GM19468 (cell line): ENCODE results near the gene SUSD4.

Experiments used
- ATAC-seq: cut with Tn5 transposase; IDR thresholded peaks from one replicate; pipeline ENCODE4 v1.9.1; 2021; ENCODE audit warnings: mild to moderate bottlenecking, moderate library complexity, moderate number of reproducible peaks; ENCODE audit not compliant: unreplicated experiment; ENCODE audit errors: extremely low read depth

The SUSD4 gene

DNA sequence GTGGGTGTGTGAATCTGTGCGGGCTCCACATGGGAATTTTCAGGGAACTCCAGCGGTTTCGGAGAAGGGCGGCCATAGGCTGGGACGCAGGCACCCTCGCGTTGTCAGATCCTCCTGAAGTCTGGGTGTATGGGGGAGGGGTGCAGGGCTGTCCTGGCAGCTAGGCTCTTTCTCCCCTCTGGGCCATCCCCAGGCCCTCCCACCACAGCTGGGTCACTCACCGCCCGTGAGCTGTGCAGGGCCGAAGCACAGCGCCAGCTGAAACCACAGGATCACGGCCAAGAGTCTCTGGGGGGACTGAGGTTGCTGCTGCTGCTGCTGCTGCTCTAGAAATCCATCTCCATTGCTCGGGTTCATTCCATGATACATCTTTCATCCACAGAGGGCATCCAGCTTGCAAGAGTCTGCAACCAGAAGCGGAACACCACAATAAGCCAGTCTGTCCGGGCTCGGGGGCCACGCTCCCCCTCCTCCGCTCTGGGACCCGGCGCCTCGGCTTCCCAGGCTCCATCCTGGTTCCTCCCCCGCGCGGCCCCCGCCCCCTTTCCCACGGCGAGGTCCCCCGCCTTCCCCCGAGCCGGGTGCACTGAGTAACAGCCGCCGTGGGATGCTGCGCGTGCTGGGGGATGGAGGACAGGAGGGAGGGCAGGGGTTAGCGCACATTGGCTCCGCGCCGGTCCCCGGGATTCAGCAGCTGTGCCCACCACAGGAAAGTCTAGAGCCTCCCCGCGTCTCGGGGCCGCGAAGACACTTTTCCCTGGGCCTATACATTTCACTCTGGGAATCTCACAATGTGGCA, 720 bp downstream of the SUSD4 start:
- ATAC-seq = no peak

DNA sequence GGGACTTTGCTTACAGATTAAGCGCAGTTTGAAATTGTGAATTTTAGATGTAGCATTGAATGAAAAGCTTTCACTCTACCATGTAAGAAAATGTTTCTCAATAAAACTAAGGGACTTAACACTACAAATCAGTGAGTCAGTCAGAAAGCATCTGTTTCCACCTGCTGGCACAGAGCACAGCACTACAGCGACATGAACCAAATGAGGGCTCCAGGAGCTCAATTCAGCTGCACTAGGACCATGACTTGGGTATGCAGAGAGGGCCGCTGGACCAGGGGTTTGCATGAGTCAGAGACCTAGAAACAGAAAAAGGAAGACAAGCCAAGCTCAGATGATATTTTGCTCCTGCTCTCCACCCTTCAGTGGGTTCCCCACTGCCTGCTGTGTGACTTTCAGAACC, 5.2 kb downstream of the SUSD4 start:
- ATAC-seq = no peak

DNA sequence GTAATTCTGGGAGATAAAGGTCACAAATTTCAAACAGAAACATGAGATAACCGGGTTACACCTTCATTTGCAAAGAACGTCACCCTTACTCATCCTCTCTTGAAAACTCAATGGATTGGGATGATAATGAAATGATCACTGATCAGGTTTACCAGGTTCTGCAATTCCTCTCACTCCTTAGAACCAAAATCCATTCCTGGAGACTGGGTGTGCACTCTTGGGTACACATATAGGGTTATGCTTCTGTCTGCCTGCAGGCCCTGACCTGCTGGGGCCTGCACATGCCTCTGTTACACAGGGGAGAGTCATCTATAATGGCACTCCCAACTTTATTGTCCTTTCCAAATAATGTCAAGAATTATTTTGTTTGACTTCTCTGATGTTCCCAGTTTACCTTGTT, 8.3 kb downstream of the SUSD4 start:
- ATAC-seq = no peak

DNA sequence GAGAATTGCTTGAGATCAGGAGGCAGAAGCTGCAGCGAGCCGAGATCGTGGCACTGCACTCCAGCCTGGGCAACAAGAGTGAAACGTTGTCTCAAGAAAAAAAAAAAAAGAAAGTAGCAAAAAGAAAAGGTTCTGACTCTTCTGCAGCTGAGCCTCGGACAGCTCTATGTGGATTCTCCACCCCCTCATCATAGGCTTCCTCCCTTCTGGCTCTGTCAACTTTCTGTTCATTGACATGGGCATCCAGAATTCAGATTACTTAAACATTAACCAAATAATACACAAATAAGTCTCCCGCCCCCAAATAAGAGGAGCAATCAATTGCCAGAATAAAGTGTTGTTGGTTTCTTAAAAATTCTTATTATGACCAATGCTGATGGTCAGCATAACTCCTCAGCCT, 10.0 kb downstream of the SUSD4 start:
- no peak for ATAC-seq

DNA sequence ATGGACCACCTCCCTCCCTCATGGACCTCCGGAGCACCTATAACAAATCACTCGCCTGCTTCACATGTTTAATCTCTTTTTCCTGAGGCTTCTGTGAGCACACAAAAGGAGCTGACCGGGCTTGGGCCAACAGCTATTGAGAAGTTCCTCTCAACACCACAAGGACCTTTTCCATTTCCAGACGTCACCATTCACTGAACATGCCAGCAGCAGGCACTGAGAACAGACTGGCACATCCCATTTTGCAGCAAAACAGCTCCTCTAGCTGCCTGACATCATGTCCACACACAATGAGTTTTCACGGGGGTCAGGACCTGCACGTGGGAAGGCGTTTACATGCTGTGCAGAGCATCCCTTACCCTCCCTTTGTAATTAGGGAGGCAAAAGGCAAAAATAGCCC, 11.0 kb downstream of the SUSD4 start:
- no peak for ATAC-seq

DNA sequence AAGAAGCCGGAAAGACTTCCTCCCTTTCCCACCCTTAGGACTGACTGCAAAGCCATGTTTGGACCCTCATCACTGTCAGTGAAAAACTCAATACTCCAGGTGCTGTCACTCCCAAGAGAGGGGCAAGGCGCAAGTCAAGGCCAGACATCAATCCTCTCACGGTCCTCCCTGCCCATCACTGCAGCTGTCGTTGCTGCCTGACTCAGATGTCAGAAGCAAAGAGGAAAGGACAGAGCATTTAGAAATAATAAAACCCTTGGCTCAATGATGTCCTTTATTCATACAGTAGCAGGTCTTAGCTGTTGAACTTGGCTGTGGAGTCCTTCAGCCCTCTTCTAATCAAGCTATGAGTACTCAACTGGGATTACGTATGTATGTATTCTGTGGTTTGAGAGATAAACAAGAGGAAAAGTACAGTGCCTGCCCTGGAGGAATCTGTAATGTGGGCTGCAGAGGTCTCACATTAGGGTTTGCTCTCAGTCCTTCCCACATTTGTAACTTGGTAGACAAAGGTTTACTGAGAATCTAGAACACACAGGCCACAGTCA, 13.5 kb downstream of the SUSD4 start:
- ATAC-seq = no peak

DNA sequence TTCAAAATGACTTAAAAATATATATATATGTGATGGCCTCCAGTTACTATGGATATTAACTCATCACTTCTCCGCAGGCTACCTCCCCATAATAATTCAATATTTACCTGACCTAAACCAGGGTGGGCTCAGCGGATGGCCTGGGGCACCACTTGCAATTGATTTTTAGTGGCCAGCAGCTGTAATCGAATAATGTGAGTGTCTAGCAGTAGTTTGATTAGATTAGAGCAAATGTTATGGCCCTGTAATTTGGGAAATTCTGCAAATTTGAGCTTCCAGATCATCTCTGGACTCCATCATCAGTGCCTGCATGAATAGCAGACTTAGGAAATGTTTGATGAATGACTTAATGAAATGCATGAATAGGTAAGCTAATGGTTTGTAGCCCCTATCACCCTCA, 14.7 kb downstream of the SUSD4 start:
- no peak for ATAC-seq

DNA sequence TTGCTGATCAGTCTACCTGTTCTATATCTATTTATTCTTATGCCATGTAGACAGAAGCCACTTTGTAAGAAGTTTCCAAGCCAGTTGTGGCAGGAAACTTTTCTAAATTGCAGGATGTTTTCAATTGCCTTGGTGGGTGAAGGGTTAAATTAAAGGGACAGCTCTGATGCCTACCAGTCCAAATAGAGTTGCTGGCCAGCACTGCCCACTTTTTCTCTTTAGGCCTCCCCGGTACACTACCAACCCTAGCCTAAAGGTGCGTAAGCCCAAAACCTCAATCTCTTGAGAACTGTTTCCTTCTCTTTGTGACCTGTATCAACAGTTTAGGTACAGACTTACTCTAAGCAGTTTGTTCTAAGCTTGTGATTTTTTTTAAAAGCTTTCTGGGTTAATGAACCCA, 15.5 kb downstream of the SUSD4 start:
- no peak for ATAC-seq

DNA sequence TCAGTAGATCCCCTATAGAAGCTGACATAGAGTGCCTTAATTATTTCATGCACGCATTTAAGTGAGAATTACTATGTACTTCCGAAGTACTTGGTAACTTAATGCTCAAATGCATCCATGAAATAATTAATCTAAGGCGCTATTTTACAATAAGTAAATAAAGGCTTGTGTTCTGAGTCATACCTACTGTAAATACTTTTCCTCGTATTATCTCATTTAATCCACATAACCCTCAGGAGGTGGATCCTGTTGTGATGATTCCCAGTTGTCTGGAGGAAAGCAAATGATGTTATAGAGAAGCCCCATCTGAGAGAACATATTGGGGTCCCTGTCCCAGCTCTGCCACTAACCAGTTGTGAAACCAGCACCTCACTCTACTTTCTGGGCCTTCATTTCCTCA, 16.4 kb downstream of the SUSD4 start:
- ATAC-seq = no peak

DNA sequence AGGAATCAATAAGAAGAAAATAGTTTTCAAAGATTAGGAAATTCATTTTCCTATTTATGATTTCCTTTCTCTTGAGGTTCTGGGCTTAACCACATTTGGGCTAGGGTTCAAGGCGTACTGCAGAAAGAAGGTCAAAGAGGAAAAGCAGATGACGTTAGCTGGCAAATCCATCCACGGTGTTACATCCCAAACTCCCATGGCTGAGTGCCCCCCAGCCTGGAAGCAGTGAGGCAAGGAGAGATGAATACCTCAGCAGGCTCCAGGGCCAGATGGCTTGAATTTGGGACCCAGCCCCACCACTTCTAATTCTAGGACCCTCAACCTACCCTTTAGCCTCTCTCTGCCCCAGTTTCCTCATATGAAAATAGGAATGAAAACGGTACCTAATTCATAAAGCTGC, 17.7 kb downstream of the SUSD4 start:
- ATAC-seq = no peak

DNA sequence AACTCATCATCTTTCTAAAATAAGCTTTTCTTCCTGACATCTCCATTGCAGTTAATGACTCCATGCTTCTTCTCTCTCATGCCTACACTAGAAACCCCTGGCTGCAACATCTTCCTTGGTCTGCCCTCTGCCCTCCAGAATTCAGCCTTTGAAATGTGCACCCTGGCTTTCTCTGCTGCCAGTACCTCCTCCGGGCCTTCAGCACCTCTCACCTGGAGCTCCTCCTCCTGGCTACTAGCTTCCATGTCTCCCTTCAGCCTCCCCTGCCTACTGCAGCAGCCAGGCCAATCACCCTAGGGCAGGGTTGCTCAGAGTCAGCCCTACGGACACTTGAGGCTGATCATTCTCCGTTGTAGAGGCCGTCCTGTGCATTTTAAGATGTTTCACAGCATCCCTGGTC, 18.3 kb downstream of the SUSD4 start:
- no peak for ATAC-seq

DNA sequence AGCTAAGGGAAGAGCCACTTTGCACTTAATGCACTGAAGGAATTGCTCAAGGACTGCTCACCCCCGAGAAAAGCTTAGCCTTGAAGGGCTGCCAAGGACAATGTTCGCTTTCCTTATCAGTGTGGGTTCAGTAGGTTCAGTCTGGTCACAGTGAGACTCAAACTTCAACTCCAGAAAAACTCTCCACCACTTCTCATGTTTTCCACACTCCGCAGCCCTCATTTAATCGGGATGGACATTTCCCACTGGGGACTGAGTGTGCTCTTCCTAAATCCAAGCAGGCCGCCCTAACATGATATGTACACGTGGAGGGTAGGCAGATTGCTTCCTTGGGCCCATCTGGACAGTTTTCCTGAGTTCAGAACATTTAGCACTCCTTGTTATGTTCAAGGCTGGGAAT, 19.5 kb downstream of the SUSD4 start:
- ATAC-seq = no peak

DNA sequence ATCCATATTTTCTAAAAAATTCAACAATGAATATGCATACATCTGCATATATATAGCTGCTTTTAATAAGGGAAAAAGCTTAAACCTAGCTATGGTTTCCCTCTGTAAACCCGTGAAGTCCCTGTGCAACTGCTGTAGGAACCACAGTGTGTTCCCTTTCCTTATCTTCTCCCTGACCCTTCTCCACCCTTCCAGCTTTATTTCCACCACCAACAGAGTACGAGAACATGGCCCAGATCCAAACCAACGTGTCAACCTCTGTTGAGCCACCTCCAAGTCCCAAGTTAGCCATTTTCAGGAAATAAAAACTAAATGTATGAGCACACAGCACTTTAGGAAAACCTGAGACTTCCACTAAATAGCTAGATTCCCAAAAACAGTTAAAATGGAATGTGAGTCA, 20.3 kb downstream of the SUSD4 start:
- no peak for ATAC-seq

DNA sequence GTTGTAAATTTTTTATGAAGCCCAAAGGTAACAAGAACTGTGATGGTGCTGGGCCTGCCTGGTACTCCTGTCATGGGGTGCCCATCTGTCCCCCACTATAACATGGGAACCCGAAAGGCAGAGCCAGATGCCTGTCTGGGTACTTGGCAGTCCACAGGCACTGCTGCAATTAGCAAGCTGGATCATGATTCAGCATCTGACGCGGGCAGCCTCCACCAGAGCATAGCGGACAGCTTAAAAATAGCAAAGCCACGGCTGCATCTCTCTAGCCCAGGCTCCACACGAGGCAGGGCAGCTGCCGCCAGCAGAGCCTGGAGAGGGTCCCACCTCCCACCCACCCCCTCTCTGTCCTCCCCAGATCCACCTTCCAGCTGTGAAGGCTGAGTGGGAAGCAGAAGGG, 22.9 kb downstream of the SUSD4 start:
- no peak for ATAC-seq

DNA sequence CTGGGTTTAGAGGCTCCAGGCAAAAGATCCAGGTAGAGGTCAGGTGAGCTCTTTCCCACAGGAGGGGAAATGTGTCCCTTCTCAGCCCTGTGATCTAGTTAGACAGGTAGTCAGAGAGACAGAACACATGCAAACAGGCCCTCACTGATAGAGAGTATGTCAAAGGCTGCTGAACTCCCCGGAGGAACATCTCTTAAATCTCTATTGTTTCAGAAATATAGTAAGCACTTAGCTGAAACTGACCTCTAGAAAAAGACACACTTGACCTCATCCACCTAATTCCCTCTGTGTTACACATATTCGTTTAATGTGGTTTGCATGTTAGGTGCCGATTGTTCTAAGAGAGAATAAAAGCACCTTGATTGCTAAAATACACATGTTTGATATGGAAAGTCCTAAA, 23.3 kb downstream of the SUSD4 start:
- ATAC-seq = no peak

DNA sequence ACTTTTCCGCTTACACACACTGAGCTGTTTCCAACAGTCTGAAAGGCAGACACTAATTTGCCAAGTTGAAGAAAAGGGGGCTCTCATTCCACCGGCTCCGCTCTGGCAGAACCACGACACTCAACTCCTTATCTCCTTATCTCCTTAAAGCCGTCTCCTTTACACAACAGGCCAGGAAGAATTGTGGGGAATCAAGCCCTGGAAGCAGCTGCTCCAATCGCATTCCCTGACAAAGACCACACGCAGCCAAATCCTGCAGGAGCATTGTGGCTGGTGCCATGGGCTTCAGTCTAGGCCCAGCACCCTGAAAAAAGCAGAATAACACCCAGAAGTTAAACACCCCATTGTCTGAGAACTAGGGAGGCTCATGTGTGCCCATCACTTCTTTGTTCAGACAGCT, 24.1 kb downstream of the SUSD4 start:
- ATAC-seq = no peak

DNA sequence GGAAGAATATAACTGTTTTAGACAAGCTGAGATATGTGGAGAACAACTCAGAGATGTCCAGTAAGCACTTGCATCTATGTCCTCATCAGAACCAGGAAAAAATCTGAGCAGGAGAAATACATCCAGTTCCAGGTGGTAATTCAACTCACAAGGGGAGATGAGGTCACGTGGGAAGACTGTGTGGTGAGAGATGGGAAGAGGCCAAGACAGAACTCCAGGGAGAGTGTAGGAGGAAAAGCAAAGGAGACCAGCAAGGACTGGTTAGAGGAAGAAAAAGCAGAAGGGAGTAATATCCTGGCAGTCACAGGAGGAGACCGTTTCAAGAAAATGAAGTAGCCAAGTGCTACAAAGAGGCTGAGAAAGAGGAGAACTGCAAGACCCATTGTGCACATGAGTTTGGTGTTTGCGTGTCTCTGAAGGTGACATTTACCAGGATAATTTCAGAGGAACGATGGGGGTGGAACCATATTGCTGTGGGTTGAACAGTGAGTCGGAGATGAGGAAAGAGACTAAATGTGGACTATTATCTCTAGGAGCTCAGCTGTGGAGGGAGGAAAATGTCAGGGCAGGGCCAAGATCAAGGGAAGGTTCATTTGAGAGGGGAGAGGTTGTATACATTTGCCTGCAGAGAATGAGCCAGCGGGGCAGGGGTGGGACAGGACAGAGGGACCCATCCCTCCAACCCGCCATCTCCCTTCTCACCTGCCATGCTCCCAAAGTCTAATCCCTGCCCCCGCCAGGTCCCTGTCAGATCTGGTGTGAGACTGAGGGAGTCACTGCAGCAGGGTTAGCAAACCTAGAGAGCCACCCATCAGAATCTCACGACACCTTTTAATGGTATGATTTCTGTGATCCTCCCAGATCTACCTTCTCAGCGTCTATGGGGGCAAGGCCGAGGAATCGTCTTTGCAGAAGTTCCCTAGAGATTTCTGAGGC, 24.9 kb downstream of the SUSD4 start:
- no peak for ATAC-seq

DNA sequence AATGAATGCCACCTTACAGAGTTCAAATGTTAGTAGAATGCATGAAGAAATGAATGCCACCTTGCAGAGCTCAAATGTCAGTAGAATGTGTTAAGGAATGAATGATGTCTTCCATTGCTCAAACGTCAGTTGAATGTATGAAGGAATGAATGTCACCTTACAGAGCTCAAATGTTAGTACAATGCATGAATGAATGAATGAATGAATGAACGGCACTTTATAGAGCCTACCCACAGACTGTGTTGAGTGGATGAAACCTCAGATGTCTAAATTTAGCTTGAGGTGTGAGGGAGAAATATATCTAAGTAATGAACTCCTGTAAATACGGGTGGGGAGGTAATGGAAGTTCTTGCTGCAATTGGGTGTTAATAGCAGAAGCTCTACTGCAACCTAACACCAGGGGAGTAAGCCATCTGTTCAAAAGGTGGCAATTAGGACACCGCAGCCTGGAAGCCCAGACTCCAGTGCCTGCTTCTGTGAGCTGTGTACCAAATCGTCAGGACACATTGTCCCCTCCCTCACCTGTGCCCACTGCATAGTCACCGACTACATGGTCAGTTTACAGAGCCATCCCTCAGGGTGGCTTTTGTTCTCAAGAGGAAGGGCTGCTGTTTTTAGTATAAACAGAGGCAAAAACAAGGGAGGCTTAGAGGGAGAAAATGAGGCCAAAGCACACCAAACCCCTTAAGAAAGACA, 26.7 kb downstream of the SUSD4 start:
- ATAC-seq = no peak

DNA sequence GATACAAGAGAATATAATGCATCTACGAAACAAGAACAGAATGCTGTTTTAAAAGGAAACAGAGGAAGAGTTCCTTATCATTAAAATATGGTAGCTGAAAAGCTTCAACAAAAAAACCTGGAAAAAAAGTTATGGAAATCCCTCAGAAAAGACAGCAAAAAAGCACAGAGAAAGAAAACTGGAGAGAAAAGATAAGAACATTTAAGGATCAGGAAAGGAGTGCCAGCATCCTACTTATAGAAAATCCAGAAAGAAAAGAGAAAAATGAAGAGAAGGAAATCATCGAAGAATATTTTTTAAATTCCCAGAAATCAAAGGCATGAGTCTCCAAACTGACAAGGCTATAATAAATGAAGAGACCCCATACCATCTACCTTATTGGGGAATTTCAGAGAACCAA, 29.8 kb downstream of the SUSD4 start:
- ATAC-seq = no peak

DNA sequence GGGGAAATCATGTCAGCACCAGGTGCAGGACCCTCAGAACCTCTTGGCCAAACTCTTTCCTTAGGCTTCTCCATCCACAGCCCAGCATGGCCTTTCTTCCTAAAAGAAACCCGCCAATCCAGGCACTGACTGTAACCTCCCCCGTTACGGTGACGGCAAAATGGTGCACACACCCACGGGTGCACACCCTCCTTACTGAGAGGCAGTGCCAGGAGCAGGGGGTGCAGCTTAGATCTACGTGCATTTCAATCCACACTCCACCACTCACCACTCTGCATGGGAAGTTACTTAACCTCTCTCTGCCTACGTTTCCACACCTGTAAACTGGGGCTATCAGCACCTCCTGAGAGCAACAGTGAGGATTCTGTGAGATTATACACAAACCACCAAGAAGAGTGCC, 31.0 kb downstream of the SUSD4 start:
- no peak for ATAC-seq

DNA sequence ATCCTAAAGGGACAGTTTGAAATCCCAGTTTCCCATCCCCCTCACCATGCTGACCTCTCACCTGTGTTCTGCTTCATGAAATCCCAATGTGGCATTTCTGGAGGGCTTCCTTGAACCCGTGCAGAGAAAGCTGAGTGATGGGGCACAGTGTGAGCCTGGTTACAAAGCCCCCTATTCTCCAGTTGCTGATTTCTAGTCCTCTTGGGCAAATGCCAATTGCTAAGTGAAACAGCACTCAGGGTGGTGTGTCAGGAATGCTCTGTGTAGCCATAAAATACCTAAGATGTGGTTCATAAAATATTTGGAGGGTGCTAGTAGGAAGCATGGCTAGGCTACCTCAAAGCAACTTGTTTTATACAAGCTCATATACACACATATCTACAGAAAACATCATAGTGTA, 32.0 kb downstream of the SUSD4 start:
- ATAC-seq = no peak
